Gastrocnemius medialis (tissue), 4 donors: Measurements from ENCODE around the gene RGL3. TPM values are rescaled to one million over a fixed set of nuclear protein-coding genes. Genes with fewer than 3 reads are reported as not detected.
"Not testable (repeated sequence)": the region's sequence is repeated elsewhere in the genome, so short reads cannot be mapped to it uniquely, and the experiment has no call there.

Experiments
- ATAC-seq, 2 donors: fragments of 150-250 bp; one replicate each; pipeline ENCODE4 v1.9.1; 2016
- DNase-seq, 2 donors: peaks; one replicate each; pipeline ENCODE4 v3.0.0-alpha.2; 2019
- H3K27ac ChIP-seq, 4 donors: fragments of 200-600 bp; sonication (generic); 1 replicate in 1 of 4; 2 replicates in 3 of 4; pipeline ENCODE4 v1.5.1; 2016 to 2018; ENCODE audit warnings: mild to moderate bottlenecking in 2 of 4, moderate library complexity in 1 of 4
- H3K27me3 ChIP-seq, 3 donors: fragments of 200-600 bp; sonication (generic) in 2 of 3; 1 replicate in 1 of 3; 2 replicates in 2 of 3; pipeline versions ENCODE4 v1.5.1 to v1.6.0; 2016 to 2019; ENCODE audit warnings: mild to moderate bottlenecking in 1 of 3, moderate library complexity in 1 of 3
- H3K36me3 ChIP-seq, 2 donors: fragments of 200-600 bp; sonication (generic) in 1 of 2; one replicate each; pipeline ENCODE4 v1.5.1; 2017 to 2018
- H3K4me1 ChIP-seq, 2 donors: fragments of 200-600 bp; sonication (generic) in 1 of 2; one replicate each; pipeline ENCODE4 v1.5.1; 2016 to 2017; ENCODE audit warnings: mild to moderate bottlenecking in 2 of 2
- H3K4me3 ChIP-seq, 4 donors: fragments of 200-600 bp; sonication (generic) in 3 of 4; 1 replicate in 1 of 4; 2 replicates in 3 of 4; pipeline ENCODE4 v1.5.1; 2016 to 2019; ENCODE audit warnings: mild to moderate bottlenecking in 2 of 4
- H3K9me3 ChIP-seq, 3 donors: fragments of 200-600 bp; sonication (generic) in 2 of 3; 1 replicate in 1 of 3; 2 replicates in 2 of 3; pipeline ENCODE4 v1.5.1; 2016 to 2019
- POLR2A ChIP-seq, 2 donors: fragments of 450-650 bp; IDR thresholded peaks; one replicate each; pipeline ENCODE4 v1.6.1; 2017; ENCODE audit warnings: antibody characterized with exemption in 2 of 2, mild to moderate bottlenecking in 2 of 2, moderate library complexity in 2 of 2
- in situ Hi-C, 4 donors: fragments of 200-750 bp; cut with MboI; loops; one replicate each; pipeline versions ENCODE4 v1.15.0 to v1.8.0; 2017; ENCODE audit warnings: low sequenced_read_pairs in 4 of 4
- intact Hi-C: fragments of 100-400 bp; cut with DNase I; formaldehyde crosslinking; loops from one replicate; pipeline ENCODE4 v1.15.1; 2023; ENCODE audit warnings: low total_unique reads
- total RNA-seq, 4 donors: library from RNA; depleted of rRNA; stranded (reverse); fragments of >200 nt; gene quantifications; one replicate each; pipeline versions ENCODE4 v1.1.0 to v1.2.3, GENCODE V29; 2016
- TF ChIP-seq, protein P1 (sequence below), 5 experiments: fragments of 450-650 bp in 3 of 5; fragments of 200-600 bp in 2 of 5; sonication (generic) in 2 of 5; IDR thresholded peaks in 4 of 5; conservative IDR thresholded peaks in 1 of 5; 1 replicate in 4 of 5; 2 replicates in 1 of 5; pipeline ENCODE4 v1.5.1; 2016 to 2019; ENCODE audit warnings: antibody characterized with exemption in 5 of 5, mild to moderate bottlenecking in 3 of 5, moderate library complexity in 3 of 5

Gene RGL3
- total RNA-seq, 4 donors from 2014 or later = 0.33 to 7.0 (median 1.3) TPM

DNA sequence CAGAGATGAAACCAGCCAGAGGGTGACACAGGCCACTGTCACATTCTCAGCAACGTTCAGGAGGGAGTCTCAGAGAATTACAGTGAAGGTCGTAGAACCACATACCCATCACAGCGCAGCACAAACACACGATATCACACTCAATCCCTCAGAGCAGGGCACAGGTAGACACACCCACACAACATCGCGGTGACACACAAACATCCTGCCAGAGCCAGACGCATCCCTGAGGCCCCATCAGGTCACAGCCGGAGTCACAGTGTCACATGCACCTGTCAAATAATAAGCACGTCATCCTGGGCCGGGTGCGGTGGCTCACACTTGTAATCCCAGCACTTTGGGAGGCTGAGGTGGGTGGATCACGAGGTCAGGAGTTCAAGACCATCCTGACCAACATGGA lies 44.3 kb upstream of the RGL3 start:
- Histone ChIP-seq H3K27me3 (peaks cover 7 to 10% (median 9%) of the 10 kb centered on the region in 3 donors), H3K36me3 (no peaks in the 10 kb centered on the region), H3K27ac (no peak overlapping the region), H3K4me1 (no peaks in the 10 kb centered on the region), H3K4me3 (no peak overlapping the region), H3K9me3 (no peaks in the 10 kb centered on the region)
- in situ Hi-C loops (no loop called here), intact Hi-C loops (no loop called here)
- ATAC-seq = no peak
- DNase-seq = no peak
- no peak for TF ChIP-seq POLR2A (IDR thresholded peaks at IDR 0.05)
- TF ChIP-seq, protein P1, sequence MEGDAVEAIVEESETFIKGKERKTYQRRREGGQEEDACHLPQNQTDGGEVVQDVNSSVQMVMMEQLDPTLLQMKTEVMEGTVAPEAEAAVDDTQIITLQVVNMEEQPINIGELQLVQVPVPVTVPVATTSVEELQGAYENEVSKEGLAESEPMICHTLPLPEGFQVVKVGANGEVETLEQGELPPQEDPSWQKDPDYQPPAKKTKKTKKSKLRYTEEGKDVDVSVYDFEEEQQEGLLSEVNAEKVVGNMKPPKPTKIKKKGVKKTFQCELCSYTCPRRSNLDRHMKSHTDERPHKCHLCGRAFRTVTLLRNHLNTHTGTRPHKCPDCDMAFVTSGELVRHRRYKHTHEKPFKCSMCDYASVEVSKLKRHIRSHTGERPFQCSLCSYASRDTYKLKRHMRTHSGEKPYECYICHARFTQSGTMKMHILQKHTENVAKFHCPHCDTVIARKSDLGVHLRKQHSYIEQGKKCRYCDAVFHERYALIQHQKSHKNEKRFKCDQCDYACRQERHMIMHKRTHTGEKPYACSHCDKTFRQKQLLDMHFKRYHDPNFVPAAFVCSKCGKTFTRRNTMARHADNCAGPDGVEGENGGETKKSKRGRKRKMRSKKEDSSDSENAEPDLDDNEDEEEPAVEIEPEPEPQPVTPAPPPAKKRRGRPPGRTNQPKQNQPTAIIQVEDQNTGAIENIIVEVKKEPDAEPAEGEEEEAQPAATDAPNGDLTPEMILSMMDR (IDR thresholded peaks at IDR 0.05 in 4 of 5, conservative IDR thresholded peaks at IDR 0.05 in 1 of 5) = no peak

GRCh38 chr19:11461453-11461852 lies 42.3 kb upstream of the RGL3 start:
- Histone ChIP-seq H3K36me3 (no peaks in the 10 kb centered on the region), H3K9me3 (no peaks in the 10 kb centered on the region), H3K4me3 (no peak overlapping the region), H3K27ac (no peak overlapping the region), H3K27me3 (peaks cover 10 to 12% (median 10%) of the 10 kb centered on the region in 3 donors), H3K4me1 (no peaks in the 10 kb centered on the region)
- TF ChIP-seq, protein P1 (IDR thresholded peaks at IDR 0.05 in 4 of 5, conservative IDR thresholded peaks at IDR 0.05 in 1 of 5) = no peak
- TF ChIP-seq POLR2A (IDR thresholded peaks at IDR 0.05) = no peak
- intact Hi-C loops (no loop called here), in situ Hi-C loops (no loop called here)
- no peak for DNase-seq
- ATAC-seq = no peak

DNA sequence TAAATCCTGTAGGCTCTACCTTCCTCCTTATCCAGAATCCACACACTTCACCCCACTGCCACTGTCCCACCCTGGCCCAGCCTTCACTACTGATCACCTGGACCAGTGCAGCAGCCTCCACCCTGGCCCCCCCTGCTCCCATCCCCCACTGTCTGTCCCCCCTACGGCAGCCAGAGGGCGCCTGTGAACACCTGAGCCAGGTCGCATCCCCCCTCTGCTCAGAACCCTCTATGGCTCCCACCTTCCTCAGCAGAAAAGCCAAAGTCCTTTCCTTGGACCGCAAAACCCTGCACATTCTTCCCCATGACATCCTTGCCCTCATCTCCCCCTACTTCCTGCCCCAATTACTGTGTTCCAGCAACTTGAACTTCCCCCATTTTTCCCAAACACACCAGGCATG lies 41.1 kb upstream of the RGL3 start:
- DNase-seq (no peak), ATAC-seq (no peak)
- no peaks in the 10 kb centered on the region for H3K4me1 ChIP-seq
- no peaks in the 10 kb centered on the region for H3K36me3 ChIP-seq
- no peak overlapping the region for H3K4me3 ChIP-seq
- H3K9me3 ChIP-seq = no peaks in the 10 kb centered on the region
- TF ChIP-seq, protein P1 (IDR thresholded peaks at IDR 0.05 in 4 of 5, conservative IDR thresholded peaks at IDR 0.05 in 1 of 5) = no peak
- TF ChIP-seq POLR2A (IDR thresholded peaks at IDR 0.05) = no peak
- H3K27me3 ChIP-seq = peaks cover 7 to 12% (median 10%) of the 10 kb centered on the region in 3 donors
- intact Hi-C loops = no loop called here
- in situ Hi-C loops = no loop called here
- H3K27ac ChIP-seq = no peak overlapping the region

DNA sequence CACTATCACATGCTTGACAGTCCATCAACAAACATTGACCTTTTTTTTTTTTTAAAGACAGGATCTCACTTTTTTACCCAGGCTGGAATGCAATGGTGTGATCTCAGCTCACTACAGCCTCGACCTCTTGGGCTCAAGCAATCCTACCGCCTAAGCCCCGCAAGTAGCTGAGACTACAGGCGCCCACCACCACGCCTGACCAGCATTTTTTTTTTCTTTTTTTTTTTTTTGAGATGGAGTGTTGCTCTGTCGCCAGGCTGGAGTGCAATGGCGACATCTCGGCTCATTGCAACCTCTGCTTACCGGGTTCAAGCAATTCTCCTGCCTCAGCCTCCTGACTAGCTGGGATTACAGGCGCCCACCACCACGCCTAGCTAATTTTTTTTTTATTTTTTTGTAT lies 39.8 kb upstream of the RGL3 start:
- H3K4me3 ChIP-seq, H3K36me3 ChIP-seq, H3K27ac ChIP-seq, in situ Hi-C loops, DNase-seq, H3K9me3 ChIP-seq, intact Hi-C loops, ATAC-seq, H3K4me1 ChIP-seq: not testable (repeated sequence)
- H3K27me3 ChIP-seq = peaks cover 13 to 14% (median 13%) of the 10 kb centered on the region in 3 donors

GRCh38 chr19:11458236-11458900 lies 39.3 kb upstream of the RGL3 start:
- H3K36me3 ChIP-seq = no peaks in the 10 kb centered on the region
- no peak overlapping the region for H3K27ac ChIP-seq
- H3K9me3 ChIP-seq = no peaks in the 10 kb centered on the region
- intact Hi-C loops (no loop called here), in situ Hi-C loops (no loop called here)
- DNase-seq (no peak), ATAC-seq (no peak)
- no peaks in the 10 kb centered on the region for H3K4me1 ChIP-seq
- no peak overlapping the region for H3K4me3 ChIP-seq
- TF ChIP-seq POLR2A (IDR thresholded peaks at IDR 0.05) = no peak
- TF ChIP-seq, protein P1 (IDR thresholded peaks at IDR 0.05 in 4 of 5, conservative IDR thresholded peaks at IDR 0.05 in 1 of 5) = no peak
- H3K27me3 ChIP-seq = peaks cover 15 to 19% (median 16%) of the 10 kb centered on the region in 3 donors
